OCI-LY7 (cell line): ENCODE measurements around the gene SSPN.

Experiments
- EZH2phosphoT487 ChIP-seq: fragments of 200-600 bp; sonication (generic); IDR thresholded peaks from 2 replicates; pipeline ENCODE4 v1.6.1; 2018; ENCODE audit warnings: low read depth, borderline replicate concordance, mild to moderate bottlenecking, mixed run types, antibody characterized with exemption, low read length, moderate library complexity, mixed read lengths
- TF ChIP-seq, protein P1 (sequence below): fragments of 200-600 bp; sonication (generic); conservative IDR thresholded peaks from 2 replicates; pipeline ENCODE4 v1.5.1; 2014; ENCODE audit warnings: mild to moderate bottlenecking, antibody characterized with exemption, low read length, moderate library complexity, mixed read lengths

DNA sequence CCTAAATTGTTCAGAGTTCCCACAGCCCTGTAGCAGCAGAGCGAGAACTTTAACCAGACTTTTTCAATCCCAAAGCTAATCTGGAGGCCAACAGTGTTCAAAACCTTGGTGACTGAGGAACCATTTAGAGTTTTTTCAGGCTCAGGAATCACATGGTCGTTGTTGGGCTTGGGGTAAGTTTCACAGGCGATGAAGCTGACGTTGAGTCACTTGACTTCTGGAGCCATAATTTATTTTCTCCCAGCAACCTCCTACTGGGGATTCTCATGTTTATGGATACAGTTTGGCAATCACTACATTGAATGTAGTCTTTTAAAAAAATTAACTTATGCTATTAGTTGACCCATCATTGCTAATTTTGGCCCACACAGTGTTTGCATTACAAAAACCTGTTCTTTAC is 34.5 kb downstream of the SSPN start:
- TF ChIP-seq, protein P1, sequence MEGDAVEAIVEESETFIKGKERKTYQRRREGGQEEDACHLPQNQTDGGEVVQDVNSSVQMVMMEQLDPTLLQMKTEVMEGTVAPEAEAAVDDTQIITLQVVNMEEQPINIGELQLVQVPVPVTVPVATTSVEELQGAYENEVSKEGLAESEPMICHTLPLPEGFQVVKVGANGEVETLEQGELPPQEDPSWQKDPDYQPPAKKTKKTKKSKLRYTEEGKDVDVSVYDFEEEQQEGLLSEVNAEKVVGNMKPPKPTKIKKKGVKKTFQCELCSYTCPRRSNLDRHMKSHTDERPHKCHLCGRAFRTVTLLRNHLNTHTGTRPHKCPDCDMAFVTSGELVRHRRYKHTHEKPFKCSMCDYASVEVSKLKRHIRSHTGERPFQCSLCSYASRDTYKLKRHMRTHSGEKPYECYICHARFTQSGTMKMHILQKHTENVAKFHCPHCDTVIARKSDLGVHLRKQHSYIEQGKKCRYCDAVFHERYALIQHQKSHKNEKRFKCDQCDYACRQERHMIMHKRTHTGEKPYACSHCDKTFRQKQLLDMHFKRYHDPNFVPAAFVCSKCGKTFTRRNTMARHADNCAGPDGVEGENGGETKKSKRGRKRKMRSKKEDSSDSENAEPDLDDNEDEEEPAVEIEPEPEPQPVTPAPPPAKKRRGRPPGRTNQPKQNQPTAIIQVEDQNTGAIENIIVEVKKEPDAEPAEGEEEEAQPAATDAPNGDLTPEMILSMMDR, result no peak
- no peak for TF ChIP-seq EZH2phosphoT487
